Raji (cell line): ENCODE results near the gene PTRHD1.

Source experiments
- POLR2A ChIP-seq: IDR thresholded peaks from 2 replicates; pipeline ENCODE4 v1.6.1; 2011; ENCODE audit warnings: low read depth, low read length, control low read depth; ENCODE audit not compliant: insufficient read depth

The PTRHD1 gene

GRCh38 chr2:24822049-24822706 lies 29.0 kb upstream of the PTRHD1 start:
- TF ChIP-seq POLR2A, result no peak

GRCh38 chr2:24821433-24821891 lies 28.3 kb upstream of the PTRHD1 start:
- no peak for TF ChIP-seq POLR2A

GRCh38 chr2:24820598-24821432 lies 27.6 kb upstream of the PTRHD1 start:
- no peak for TF ChIP-seq POLR2A

GRCh38 chr2:24820175-24820513 lies 27.0 kb upstream of the PTRHD1 start:
- no peak for TF ChIP-seq POLR2A

- TF ChIP-seq POLR2A, result no peak
Measured at GRCh38 chr2:24819442-24820174, 26.4 kb upstream of the PTRHD1 start.

GRCh38 chr2:24818721-24819167 lies 25.6 kb upstream of the PTRHD1 start:
- no peak for TF ChIP-seq POLR2A

- TF ChIP-seq POLR2A, result no peak
Measured at GRCh38 chr2:24816884-24817283, 23.7 kb upstream of the PTRHD1 start.

GRCh38 chr2:24816404-24816803 lies 23.2 kb upstream of the PTRHD1 start:
- TF ChIP-seq POLR2A, result no peak

GRCh38 chr2:24815171-24815570 lies 22.0 kb upstream of the PTRHD1 start:
- no peak for TF ChIP-seq POLR2A

- TF ChIP-seq POLR2A, result no peak
Measured at GRCh38 chr2:24814516-24814915, 21.3 kb upstream of the PTRHD1 start.

GRCh38 chr2:24813691-24814137 lies 20.5 kb upstream of the PTRHD1 start:
- no peak for TF ChIP-seq POLR2A

GRCh38 chr2:24809316-24810007 lies 16.3 kb upstream of the PTRHD1 start:
- no peak for TF ChIP-seq POLR2A

- no peak for TF ChIP-seq POLR2A
Measured at GRCh38 chr2:24806661-24807036, 13.5 kb upstream of the PTRHD1 start.

- TF ChIP-seq POLR2A, result no peak
Measured at GRCh38 chr2:24797644-24798043, 4.5 kb upstream of the PTRHD1 start.
